ENCODE measurements around the gene ZNF438.
"Not testable (repeated sequence)": the region's sequence is repeated elsewhere in the genome, so short reads cannot be mapped to it uniquely, and the experiment has no call there.

Gene ZNF438

DNA sequence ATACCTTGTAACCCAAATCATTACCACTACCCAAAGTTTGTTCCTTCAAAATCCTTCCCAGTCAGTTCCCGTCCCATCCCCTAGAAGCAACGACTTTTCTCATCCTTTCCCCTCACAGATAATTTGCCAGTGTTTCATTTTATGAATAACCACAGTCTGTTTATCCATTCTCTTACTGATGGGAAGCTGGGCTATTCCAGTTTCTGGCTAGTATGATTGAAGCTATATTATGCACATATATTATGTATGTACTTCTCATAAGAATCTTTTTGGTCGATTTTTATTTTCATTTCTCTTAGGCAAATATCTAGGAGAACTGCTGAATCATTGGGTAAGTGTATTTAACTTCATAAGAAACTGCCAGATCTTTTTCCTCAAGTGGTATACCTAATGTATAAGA, 114.6 kb downstream of the ZNF438 start:
- TF ChIP-seq, protein P1, sequence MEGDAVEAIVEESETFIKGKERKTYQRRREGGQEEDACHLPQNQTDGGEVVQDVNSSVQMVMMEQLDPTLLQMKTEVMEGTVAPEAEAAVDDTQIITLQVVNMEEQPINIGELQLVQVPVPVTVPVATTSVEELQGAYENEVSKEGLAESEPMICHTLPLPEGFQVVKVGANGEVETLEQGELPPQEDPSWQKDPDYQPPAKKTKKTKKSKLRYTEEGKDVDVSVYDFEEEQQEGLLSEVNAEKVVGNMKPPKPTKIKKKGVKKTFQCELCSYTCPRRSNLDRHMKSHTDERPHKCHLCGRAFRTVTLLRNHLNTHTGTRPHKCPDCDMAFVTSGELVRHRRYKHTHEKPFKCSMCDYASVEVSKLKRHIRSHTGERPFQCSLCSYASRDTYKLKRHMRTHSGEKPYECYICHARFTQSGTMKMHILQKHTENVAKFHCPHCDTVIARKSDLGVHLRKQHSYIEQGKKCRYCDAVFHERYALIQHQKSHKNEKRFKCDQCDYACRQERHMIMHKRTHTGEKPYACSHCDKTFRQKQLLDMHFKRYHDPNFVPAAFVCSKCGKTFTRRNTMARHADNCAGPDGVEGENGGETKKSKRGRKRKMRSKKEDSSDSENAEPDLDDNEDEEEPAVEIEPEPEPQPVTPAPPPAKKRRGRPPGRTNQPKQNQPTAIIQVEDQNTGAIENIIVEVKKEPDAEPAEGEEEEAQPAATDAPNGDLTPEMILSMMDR (IDR thresholded peaks at IDR 0.05; ENCODE audit: borderline replicate concordance, control extremely low read depth, extremely low read depth, insufficient read depth, missing control alignments): no peak
- in situ Hi-C loops (cut with MboI; ENCODE audit: low sequenced_read_pairs, unreplicated experiment): no loop called here
- DNase-seq (ENCODE audit: low spot score): no peak

DNA sequence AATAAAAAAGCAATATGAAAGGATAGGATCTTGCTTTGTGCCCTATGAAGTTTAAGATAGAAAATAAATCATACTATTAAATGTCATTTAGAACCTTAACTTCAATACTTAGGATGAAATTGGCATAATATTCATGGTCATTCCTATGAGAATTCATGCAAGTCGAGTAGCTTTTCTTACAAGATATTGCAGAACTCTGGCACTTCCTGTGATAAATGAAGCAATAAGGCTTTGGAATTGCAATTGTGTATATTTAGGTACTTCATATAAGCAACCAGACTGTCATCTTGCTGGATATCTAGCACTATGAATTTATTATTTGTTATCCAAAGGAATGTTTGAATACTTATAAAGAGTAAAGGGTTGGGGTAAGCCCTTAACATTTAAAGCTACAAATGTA, 116.5 kb downstream of the ZNF438 start:
- TF ChIP-seq, protein P1 (IDR thresholded peaks at IDR 0.05; ENCODE audit: borderline replicate concordance, control extremely low read depth, extremely low read depth, insufficient read depth, missing control alignments): no peak
- in situ Hi-C loops (cut with MboI; ENCODE audit: low sequenced_read_pairs, unreplicated experiment): no loop called here
- DNase-seq (ENCODE audit: low spot score): no peak

DNA sequence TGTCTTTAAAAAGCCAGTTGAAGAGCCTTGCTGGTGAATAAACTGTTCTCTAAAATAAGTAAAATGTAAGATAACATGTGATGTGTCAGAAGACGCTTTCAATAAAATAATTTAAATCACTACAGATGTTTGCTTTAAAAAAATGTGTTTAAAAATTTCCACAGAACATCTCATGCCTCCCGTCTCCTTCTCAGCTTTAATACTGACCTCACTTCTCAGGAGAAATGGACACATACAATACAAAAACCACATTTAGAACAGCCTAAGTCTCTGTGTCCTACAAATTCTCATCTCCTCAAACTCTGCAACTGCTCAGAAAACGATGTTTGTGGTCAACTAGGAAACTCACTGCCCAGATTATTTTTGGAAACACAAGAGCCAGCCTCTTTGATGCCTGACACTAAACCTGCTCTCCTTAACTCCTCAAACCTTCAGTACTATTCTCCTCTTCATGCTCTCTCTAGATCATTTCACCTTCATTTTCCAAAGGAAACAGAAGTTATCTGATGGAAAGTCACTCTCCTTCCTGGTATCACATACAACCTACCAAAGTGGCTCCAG, 120.3 kb downstream of the ZNF438 start:
- no peak for DNase-seq (ENCODE audit: low spot score)
- TF ChIP-seq, protein P1 (IDR thresholded peaks at IDR 0.05; ENCODE audit: borderline replicate concordance, control extremely low read depth, extremely low read depth, insufficient read depth, missing control alignments): no peak
- in situ Hi-C loops (cut with MboI; ENCODE audit: low sequenced_read_pairs, unreplicated experiment): no loop called here

DNA sequence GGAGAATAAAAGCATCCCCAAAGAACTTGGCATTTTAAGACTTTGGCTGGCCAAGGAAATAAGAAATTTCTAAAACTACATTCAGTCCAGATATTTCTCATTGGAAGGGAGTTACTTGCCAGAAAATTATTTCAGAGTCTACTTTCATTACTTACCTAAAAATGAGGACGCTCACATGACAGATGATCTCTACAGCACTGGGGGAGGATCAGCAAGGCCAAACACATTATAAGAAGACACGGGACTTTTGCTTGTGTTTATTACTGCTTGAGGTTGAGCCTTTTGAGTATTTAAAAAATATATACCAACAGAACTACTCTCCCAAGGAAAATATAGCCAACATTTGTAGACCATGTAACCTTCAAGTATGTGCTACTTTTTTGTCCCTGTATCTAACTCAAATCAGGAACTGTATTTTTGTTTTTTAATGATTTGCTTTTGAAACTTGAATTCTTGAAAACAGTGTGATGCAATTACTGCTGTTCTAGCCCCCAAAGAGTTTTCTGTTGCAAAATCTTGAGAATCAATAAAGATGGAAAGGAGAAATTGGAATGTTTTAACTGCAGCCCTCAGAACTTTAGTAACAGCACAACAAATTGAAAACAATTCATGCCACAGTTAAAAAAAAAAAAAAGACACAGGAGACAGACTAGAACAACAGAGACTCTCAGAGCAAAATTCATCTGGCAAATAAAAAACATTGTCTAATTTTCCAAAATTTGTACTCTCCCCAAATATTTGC, 128.1 kb downstream of the ZNF438 start:
- in situ Hi-C loops (cut with MboI; ENCODE audit: low sequenced_read_pairs, unreplicated experiment): no loop called here
- TF ChIP-seq, protein P1 (IDR thresholded peaks at IDR 0.05; ENCODE audit: borderline replicate concordance, control extremely low read depth, extremely low read depth, insufficient read depth, missing control alignments): no peak
- DNase-seq (ENCODE audit: low spot score): no peak

DNA sequence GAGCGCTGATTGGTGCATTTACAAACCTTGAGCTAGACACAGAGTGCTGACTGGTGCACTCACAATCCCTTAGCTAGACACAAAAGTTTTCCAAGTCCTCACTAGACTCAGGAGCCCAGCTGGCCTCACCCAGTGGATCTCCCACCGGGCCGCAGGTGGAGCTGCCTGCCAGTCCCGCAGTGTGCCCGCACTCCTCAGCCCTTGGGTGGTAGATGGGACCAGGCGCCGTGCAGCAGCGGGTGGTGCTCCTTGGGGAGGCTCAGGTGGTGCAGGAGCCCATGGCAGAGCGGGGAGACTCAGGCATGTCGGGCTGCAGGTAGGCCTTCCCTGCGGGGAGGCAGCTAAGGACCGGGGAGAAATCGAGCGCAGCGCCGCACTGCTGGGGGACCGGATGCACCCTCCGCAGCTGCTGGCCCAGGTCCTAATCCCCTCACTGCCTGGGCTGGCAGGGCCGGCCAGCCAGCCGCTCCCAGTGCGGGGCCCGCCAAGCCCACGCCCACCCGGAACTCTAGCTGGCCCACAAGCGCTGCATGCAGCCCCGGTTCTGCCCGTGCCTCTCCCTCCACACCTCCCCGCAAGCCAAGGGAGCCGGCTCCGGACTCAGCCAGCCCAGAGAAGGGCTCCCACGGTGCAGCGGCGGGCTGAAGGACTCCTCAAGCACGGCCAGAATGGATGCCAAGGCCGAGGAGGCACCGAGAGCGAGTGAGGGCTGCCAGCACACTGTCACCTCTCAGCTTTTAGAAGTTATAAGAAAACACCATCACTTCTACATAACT, 128.9 kb downstream of the ZNF438 start:
- TF ChIP-seq, protein P1 (IDR thresholded peaks at IDR 0.05; ENCODE audit: borderline replicate concordance, control extremely low read depth, extremely low read depth, insufficient read depth, missing control alignments): no peak
- DNase-seq (ENCODE audit: low spot score): no peak
- in situ Hi-C loops (cut with MboI; ENCODE audit: low sequenced_read_pairs, unreplicated experiment): no loop called here

DNA sequence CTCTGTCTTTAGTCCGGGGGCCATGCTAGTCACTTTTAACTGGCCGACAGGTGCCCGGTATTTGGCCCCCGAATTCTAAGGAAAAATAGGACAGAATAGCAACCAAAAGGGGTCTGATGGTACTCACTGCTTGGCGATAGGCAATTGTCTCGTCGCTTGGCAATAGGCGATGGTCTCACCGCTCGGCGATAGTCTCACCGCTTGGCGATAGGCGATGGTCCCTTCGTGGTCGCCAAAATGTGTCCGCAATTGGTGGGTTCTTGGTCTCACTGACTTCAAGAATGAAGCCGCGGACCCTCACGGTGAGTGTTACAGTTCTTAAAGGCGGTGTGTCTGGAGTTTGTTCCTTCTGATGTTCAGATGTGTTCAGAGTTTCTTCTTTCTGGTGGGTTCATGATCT, 130.2 kb downstream of the ZNF438 start:
- DNase-seq (ENCODE audit: low spot score); in situ Hi-C loops (cut with MboI; ENCODE audit: low sequenced_read_pairs, unreplicated experiment): not testable (repeated sequence)

DNA sequence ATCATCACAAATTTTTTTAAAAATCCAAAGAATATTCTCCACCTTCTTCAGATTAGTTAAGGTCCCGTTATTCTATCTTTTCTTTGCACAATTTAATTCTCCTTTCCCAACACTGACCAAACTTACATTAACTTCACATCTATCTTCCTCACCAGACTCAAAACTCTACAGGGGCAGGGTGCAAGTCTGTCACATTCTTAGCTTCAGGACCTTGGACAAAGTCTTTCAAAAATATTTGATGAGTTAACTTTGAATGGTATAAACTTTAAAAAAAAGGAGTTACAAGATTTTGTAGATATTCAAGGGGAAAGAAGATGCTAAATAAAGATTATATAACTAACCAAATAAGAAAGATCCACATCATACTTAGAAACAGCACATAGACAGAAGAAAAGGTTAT, 132.7 kb downstream of the ZNF438 start:
- in situ Hi-C loops (cut with MboI; ENCODE audit: low sequenced_read_pairs, unreplicated experiment): no loop called here
- no peak for DNase-seq (ENCODE audit: low spot score)
- TF ChIP-seq, protein P1 (IDR thresholded peaks at IDR 0.05; ENCODE audit: borderline replicate concordance, control extremely low read depth, extremely low read depth, insufficient read depth, missing control alignments): no peak
